ENCODE measurements around the gene LAMA2. TPM values are rescaled to one million over a fixed set of nuclear protein-coding genes. Genes with fewer than 3 reads are reported as not detected.

Gene LAMA2
- total RNA-seq, 1 experiment from 2014 or later: 4.2 TPM

- no peak overlapping the region for H3K4me3 Mint-ChIP-seq
- Histone ChIP-seq H3K27ac (ENCODE audit: insufficient read length, low read depth, low read length) (no peak overlapping the region), H3K18ac (ENCODE audit: insufficient read length, low read depth, low read length) (no peak overlapping the region), H2BK12ac (ENCODE audit: insufficient read length, low read depth, low read length) (no peak overlapping the region), H3T11ph (ENCODE audit: low read length) (no peak overlapping the region), H2AK5ac (ENCODE audit: insufficient read length, low read length) (no peak overlapping the region), H3K23ac (ENCODE audit: insufficient read length, low read depth, low read length) (no peak overlapping the region), H3K23me2 (ENCODE audit: insufficient read length, low read depth, low read length, poor library complexity, severe bottlenecking) (peaks cover 2% of the 10 kb centered on the region), H4K5ac (ENCODE audit: insufficient read length, low read depth, low read length) (no peak overlapping the region), H3K79me1 (ENCODE audit: insufficient read depth, low read depth, low read length, poor library complexity, severe bottlenecking) (no peaks in the 10 kb centered on the region), H4K91ac (ENCODE audit: insufficient read length, low read depth, low read length) (no peak overlapping the region), H3K9ac (ENCODE audit: extremely low read depth, insufficient read length, low read length) (no peak overlapping the region), H3K4me1 (ENCODE audit: insufficient read depth, low read length) (no peaks in the 10 kb centered on the region), H3K27me3 (ENCODE audit: insufficient read depth, low read length) (no peaks in the 10 kb centered on the region), H4K20me1 (ENCODE audit: control insufficient read depth, insufficient read depth, insufficient read length) (no peaks in the 10 kb centered on the region), H3K4me2 (ENCODE audit: insufficient read depth, insufficient read length, low read length) (no peak overlapping the region), H2BK15ac (ENCODE audit: low read depth, low read length) (no peak overlapping the region), H2BK20ac (ENCODE audit: low read depth, low read length, poor library complexity, severe bottlenecking) (no peak overlapping the region), H2AFZ (ENCODE audit: low read length) (no peak overlapping the region), H3K14ac (ENCODE audit: insufficient read depth, low read length) (no peak overlapping the region), H3K4ac (ENCODE audit: low read depth, low read length) (no peak overlapping the region), H3K79me2 (ENCODE audit: insufficient read depth, low read length) (no peaks in the 10 kb centered on the region), H2BK120ac (ENCODE audit: low read depth, low read length, poor library complexity, severe bottlenecking) (no peak overlapping the region), H4K8ac (replicated peaks; ENCODE audit: insufficient read length, low read depth, low read length) (no peak overlapping the region), H2BK5ac (ENCODE audit: insufficient read length, low read length) (no peak overlapping the region), H3K56ac (ENCODE audit: insufficient read length, low read depth, low read length) (no peak overlapping the region), H3K9me3 (ENCODE audit: control insufficient read depth, low read depth, low read length) (no peaks in the 10 kb centered on the region)
- no peaks in the 10 kb centered on the region for H3K9me3 Mint-ChIP-seq
- no peak for DNase-seq
- no CpG with 5 or more reads among the region's 3 CpGs for WGBS (ENCODE audit: extremely low coverage, insufficient read length, low lambda C conversion rate)
- H3K27me3 Mint-ChIP-seq (ENCODE audit: low read depth): no peaks in the 10 kb centered on the region
- 0 out of 7 replicates have a peak overlapping the region, but pooled peaks of 1 of the 3 experiments have one; percentile 28 for H3K27ac Mint-ChIP-seq
- no peak for TF ChIP-seq CTCF (conservative IDR thresholded peaks at IDR 0.05)
- no peaks in the 10 kb centered on the region for H3K36me3 Mint-ChIP-seq (ENCODE audit: insufficient read depth in 1 of 3, low read depth in 3 of 3)
- H3K4me1 Mint-ChIP-seq: no peaks in the 10 kb centered on the region
Measured at GRCh38 chr6:129073691-129074395, 190.9 kb downstream of the LAMA2 start.
